Left lung (tissue), 14 donors: ENCODE results near the gene OOSP2. TPM values are rescaled to one million over a fixed set of nuclear protein-coding genes. Genes with fewer than 3 reads are reported as not detected.

Experiments used
- ATAC-seq: fragments of 200-7000 bp; cut with Tn5 transposase; one replicate; pipeline ENCODE4 v1.9.1; 2020; ENCODE audit warnings: moderate library complexity
- DNase-seq, 4 donors: peaks; one replicate each; pipeline ENCODE4 v3.0.0-alpha.2; 2013 to 2020
- H3K27ac ChIP-seq, 2 donors: fragments of 200-600 bp; sonication (generic) in 1 of 2; one replicate each; pipeline versions ENCODE4 v1.5.0 to v1.8.0; 2020 to 2021
- H3K27me3 ChIP-seq, 2 donors: fragments of 200-600 bp; sonication (generic) in 1 of 2; one replicate each; pipeline versions ENCODE4 v1.5.0 to v1.8.0; 2020 to 2021
- H3K36me3 ChIP-seq, 2 donors: fragments of 200-600 bp; sonication (generic) in 1 of 2; one replicate each; pipeline versions ENCODE4 v1.5.0 to v1.8.0; 2020 to 2021
- H3K4me1 ChIP-seq, 2 donors: fragments of 200-600 bp; one replicate each; pipeline ENCODE4 v1.8.0; 2021
- H3K4me3 ChIP-seq, 2 donors: fragments of 200-600 bp; sonication (generic) in 1 of 2; one replicate each; pipeline versions ENCODE4 v1.5.0 to v1.8.0; 2020 to 2021; ENCODE audit warnings: mild to moderate bottlenecking in 1 of 2
- H3K9me3 ChIP-seq, 2 donors: fragments of 200-600 bp; sonication (generic) in 1 of 2; one replicate each; pipeline versions ENCODE4 v1.5.0 to v1.8.0; 2020 to 2021
- intact Hi-C, 2 donors: fragments of 100-400 bp; cut with DNase I; formaldehyde crosslinking; loops; one replicate each; pipeline versions ENCODE4 v1.11.2 to v1.14.2; 2022
- long read RNA-seq, 12 donors: library from polyadenylated mRNA in 2 of 12; unstranded in 2 of 12; transcript quantifications; one replicate each; pipeline ENCODE4 v2.0.0 and lab custom pipeline, GENCODE V29; 2019 to 2026
- polyA plus RNA-seq, 6 donors: library from polyadenylated mRNA; unstranded; fragments of 120-200 nt; gene quantifications; one replicate each; pipeline ENCODE4 v1.2.1, GENCODE V29; 2013; ENCODE audit not compliant: insufficient read length in 6 of 6
- total RNA-seq, 2 donors: library from RNA; stranded (reverse); fragmentation: NEBNext Ultra II Directional; extraction: Animal tissue kit (Norgen Biotek cat#: 25700); gene quantifications; one replicate each; pipeline ENCODE4 v1.2.1, GENCODE V29; 2021
- TF ChIP-seq, protein P1 (sequence below), 2 donors: fragments of 200-600 bp; sonication (generic) in 1 of 2; IDR thresholded peaks; one replicate each; pipeline versions ENCODE4 v1.5.0 to v1.8.0; 2021; ENCODE audit warnings: antibody characterized with exemption in 2 of 2
- donor health status: DM: no; HTN: yes; CAD: no.
- donor health status: DM: no; HTN: no; CAD: no.

OOSP2 gene
- not detected for total RNA-seq
- not detected for polyA plus RNA-seq
- long read RNA-seq, donor 1: 0 reads
- long read RNA-seq, donor 2: 0 reads
- long read RNA-seq, donor 3: 0 reads
- long read RNA-seq, donor 4: 0 reads
- long read RNA-seq, donor 5: 0 reads
- long read RNA-seq, donor 6: 0 reads
- long read RNA-seq, donor 7: 0 reads
- long read RNA-seq, donor 8: 0 reads
- long read RNA-seq, donor 9: 0 reads
- long read RNA-seq, donor 10: 0 reads
- long read RNA-seq, donor 11: 0 reads
- long read RNA-seq, donor 12: 0 reads

- H3K27ac ChIP-seq: no peak within 1 kb of the TSS
- no peak for ATAC-seq
- DNase-seq: no peak
- no peaks in the 10 kb centered on the region for H3K36me3 ChIP-seq
- no peak within 1 kb of the TSS for H3K4me3 ChIP-seq
- H3K27me3 ChIP-seq: no peaks in the 10 kb centered on the region
- intact Hi-C loops: no loop called here
- no peaks in the 10 kb centered on the region for H3K4me1 ChIP-seq
- H3K9me3 ChIP-seq: no peaks in the 10 kb centered on the region
- TF ChIP-seq, protein P1, sequence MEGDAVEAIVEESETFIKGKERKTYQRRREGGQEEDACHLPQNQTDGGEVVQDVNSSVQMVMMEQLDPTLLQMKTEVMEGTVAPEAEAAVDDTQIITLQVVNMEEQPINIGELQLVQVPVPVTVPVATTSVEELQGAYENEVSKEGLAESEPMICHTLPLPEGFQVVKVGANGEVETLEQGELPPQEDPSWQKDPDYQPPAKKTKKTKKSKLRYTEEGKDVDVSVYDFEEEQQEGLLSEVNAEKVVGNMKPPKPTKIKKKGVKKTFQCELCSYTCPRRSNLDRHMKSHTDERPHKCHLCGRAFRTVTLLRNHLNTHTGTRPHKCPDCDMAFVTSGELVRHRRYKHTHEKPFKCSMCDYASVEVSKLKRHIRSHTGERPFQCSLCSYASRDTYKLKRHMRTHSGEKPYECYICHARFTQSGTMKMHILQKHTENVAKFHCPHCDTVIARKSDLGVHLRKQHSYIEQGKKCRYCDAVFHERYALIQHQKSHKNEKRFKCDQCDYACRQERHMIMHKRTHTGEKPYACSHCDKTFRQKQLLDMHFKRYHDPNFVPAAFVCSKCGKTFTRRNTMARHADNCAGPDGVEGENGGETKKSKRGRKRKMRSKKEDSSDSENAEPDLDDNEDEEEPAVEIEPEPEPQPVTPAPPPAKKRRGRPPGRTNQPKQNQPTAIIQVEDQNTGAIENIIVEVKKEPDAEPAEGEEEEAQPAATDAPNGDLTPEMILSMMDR (IDR thresholded peaks at IDR 0.05): no peak
Measured at GRCh38 chr11:60040109-60040508, at the start of gene OOSP2. TSS of gene OOSP2 (plus strand) at chr11:60040409. CDS start at chr11:60040460, 51 bp downstream.

DNA sequence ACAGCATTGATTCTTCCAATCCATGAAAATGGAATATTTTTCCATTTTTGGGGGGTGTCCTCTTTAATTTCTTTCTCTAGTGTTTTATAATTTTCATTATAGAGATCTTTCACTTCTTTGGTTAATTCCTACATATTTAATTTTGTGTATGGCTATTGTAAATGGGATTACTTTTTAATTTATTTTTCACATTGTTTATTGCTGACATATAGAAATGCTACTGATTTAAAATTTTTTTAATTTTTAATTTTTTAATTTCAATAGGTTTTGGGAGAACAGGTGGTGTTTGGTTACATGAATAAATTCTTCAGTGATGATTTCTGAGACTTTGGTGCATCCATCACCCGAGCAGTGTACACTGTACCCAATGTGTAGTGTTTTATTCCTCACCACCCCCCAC, 49.8 kb upstream of the OOSP2 start:
- H3K4me1 ChIP-seq: no peaks in the 10 kb centered on the region
- no peak overlapping the region for H3K27ac ChIP-seq
- intact Hi-C loops: no loop called here
- DNase-seq: no peak
- no peak overlapping the region for H3K4me3 ChIP-seq
- no peak for ATAC-seq
- TF ChIP-seq, protein P1 (IDR thresholded peaks at IDR 0.05): no peak
- no peaks in the 10 kb centered on the region for H3K36me3 ChIP-seq
- no peaks in the 10 kb centered on the region for H3K27me3 ChIP-seq
- peaks cover 0 to 18% of the 10 kb centered on the region in 2 donors for H3K9me3 ChIP-seq

DNA sequence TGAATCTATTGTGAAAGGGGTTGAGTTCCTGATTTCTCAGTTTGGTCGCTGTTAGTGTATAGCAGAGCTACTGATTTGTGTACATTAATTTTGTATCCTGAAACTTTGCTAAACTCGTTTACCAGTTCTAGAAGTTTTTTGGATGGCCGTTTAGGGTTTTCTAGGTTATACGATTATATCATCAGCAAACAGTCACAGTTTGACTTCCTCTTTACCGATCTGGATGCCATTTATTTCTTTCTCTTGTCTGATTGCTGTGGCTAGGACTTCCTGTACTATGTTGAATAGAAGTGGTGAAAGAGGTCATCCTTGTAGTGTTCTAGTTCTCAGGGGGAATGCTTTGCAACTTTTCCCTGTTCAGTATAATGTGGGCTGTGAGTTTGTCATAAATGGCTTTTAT, 47.8 kb upstream of the OOSP2 start:
- Histone ChIP-seq H3K36me3 (no peaks in the 10 kb centered on the region), H3K4me1 (no peaks in the 10 kb centered on the region), H3K27me3 (no peaks in the 10 kb centered on the region), H3K4me3 (no peak overlapping the region), H3K27ac (no peak overlapping the region), H3K9me3 (peaks cover 0 to 18% of the 10 kb centered on the region in 2 donors)
- ATAC-seq (no peak), DNase-seq (no peak)
- intact Hi-C loops: no loop called here
- TF ChIP-seq, protein P1 (IDR thresholded peaks at IDR 0.05): no peak

- TF ChIP-seq, protein P1 (IDR thresholded peaks at IDR 0.05): no peak
- Histone ChIP-seq H3K27me3 (no peaks in the 10 kb centered on the region), H3K4me1 (no peaks in the 10 kb centered on the region), H3K9me3 (no peaks in the 10 kb centered on the region), H3K36me3 (no peaks in the 10 kb centered on the region), H3K27ac (no peak overlapping the region), H3K4me3 (peak overlapping the region in 1 of 2 donors; percentile 2)
- ATAC-seq (peak; percentile 63), DNase-seq (no peak)
- intact Hi-C loops: no loop called here
Measured at GRCh38 chr11:59997800-59998199, 42.4 kb upstream of the OOSP2 start.

DNA sequence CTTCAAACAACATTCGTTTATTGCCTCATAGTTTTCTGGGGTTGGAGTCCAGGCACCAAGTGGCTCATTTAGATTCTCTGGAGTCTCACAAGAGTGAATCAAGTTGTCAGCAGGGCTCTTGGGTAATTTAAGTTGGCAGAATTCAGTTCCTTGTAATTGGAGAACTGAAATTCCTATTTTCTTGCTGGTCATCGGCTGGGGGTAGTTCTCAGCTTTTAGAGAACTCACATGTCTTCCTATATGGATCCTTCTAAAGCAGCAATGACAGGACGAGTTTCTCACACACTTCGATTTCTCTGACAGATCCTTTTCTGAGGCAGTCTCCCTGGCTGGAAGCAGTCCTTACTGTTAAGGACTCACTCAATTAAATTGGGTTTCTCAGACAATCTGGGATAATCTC, 40.5 kb upstream of the OOSP2 start:
- TF ChIP-seq, protein P1 (IDR thresholded peaks at IDR 0.05): no peak
- Histone ChIP-seq H3K9me3 (no peaks in the 10 kb centered on the region), H3K4me1 (no peaks in the 10 kb centered on the region), H3K27me3 (no peaks in the 10 kb centered on the region), H3K4me3 (no peak overlapping the region), H3K36me3 (no peaks in the 10 kb centered on the region), H3K27ac (no peak overlapping the region)
- no peak for ATAC-seq
- no peak for DNase-seq
- intact Hi-C loops: no loop called here
